HL-60 (cell line): ENCODE data around the gene ATXN7L1.

Experiments used
- DNase-seq, 2 experiments: peaks; one replicate each; pipeline ENCODE4 v3.0.0-alpha.2; 2010 to 2020; ENCODE audit warnings: low read depth in 1 of 2, low spot score in 1 of 2
- H3K27ac ChIP-seq: fragments of 250-450 bp; sonication (Bioruptor Pico); replicated peaks from 2 replicates; pipeline ENCODE4 v1.5.1; 2020; ENCODE audit warnings: mild to moderate bottlenecking, moderate library complexity
- H3K27me3 ChIP-seq: fragments of 250-450 bp; sonication (Bioruptor Pico); 2 replicates; pipeline ENCODE4 v1.5.1; 2021; ENCODE audit warnings: mild to moderate bottlenecking, moderate library complexity; ENCODE audit not compliant: insufficient read depth, poor library complexity, severe bottlenecking
- H3K4me3 ChIP-seq: replicated peaks from 2 replicates; pipeline ENCODE4 v1.5.1; 2011; ENCODE audit warnings: mild to moderate bottlenecking, control low read depth, low read length; ENCODE audit not compliant: insufficient read depth
- CTCF ChIP-seq: IDR thresholded peaks from one replicate; pipeline ENCODE4 v1.5.1; 2011; ENCODE audit warnings: low read length, control low read depth, inconsistent platforms; ENCODE audit not compliant: insufficient read depth
- GABPA ChIP-seq: IDR thresholded peaks from 2 replicates; pipeline ENCODE4 v1.6.1; 2012; ENCODE audit warnings: low read depth
- POLR2AphosphoS5 ChIP-seq: IDR thresholded peaks from 2 replicates; pipeline ENCODE4 v1.6.1; 2012; ENCODE audit warnings: low read depth
- REST ChIP-seq: IDR thresholded peaks from 2 replicates; pipeline ENCODE4 v1.6.1; 2012; ENCODE audit warnings: low read depth; ENCODE audit not compliant: insufficient replicate concordance
- SPI1 ChIP-seq: IDR thresholded peaks from 2 replicates; pipeline ENCODE4 v1.6.1; 2012; ENCODE audit warnings: low read depth, mild to moderate bottlenecking, borderline replicate concordance

The ATXN7L1 gene

GRCh38 chr7:105719919-105720318, 156.5 kb downstream of the ATXN7L1 start:
- DNase-seq = no peak
- no peaks in the 10 kb centered on the region for H3K27me3 ChIP-seq
- H3K27ac ChIP-seq = no peak overlapping the region
- no peak for TF ChIP-seq REST
- no peak for TF ChIP-seq CTCF
- TF ChIP-seq POLR2AphosphoS5 = no peak
- no peak for TF ChIP-seq GABPA
- no peak for TF ChIP-seq SPI1
- no peak overlapping the region for H3K4me3 ChIP-seq

GRCh38 chr7:105719395-105719794, 157.0 kb downstream of the ATXN7L1 start:
- TF ChIP-seq SPI1 = no peak
- TF ChIP-seq POLR2AphosphoS5 = no peak
- TF ChIP-seq CTCF = no peak
- no peak for TF ChIP-seq REST
- no peak for TF ChIP-seq GABPA
- Histone ChIP-seq H3K4me3 (no peak overlapping the region), H3K27me3 (no peaks in the 10 kb centered on the region), H3K27ac (no peak overlapping the region)
- DNase-seq = no peak

GRCh38 chr7:105718511-105718925, 157.9 kb downstream of the ATXN7L1 start:
- Histone ChIP-seq H3K4me3 (no peak overlapping the region), H3K27me3 (no peaks in the 10 kb centered on the region), H3K27ac (no peak overlapping the region)
- TF ChIP-seq SPI1 (peak; percentile 92), REST (no peak), GABPA (no peak), CTCF (no peak), POLR2AphosphoS5 (no peak)
- DNase-seq = peak in 1 of 2 experiments; percentile 58
